PC-9 (cell line): ENCODE data around the gene VWDE. TPM values are rescaled to one million over a fixed set of nuclear protein-coding genes. Genes with fewer than 3 reads are reported as not detected.
A peak's percentile ranks its signal among the peaks of the same experiment; 100 is the strongest.

ENCODE experiments used
- BruUV-seq: library from RNA; stranded (reverse); fragments of 400-500 nt; replicated peaks from 2 replicates; lab custom pipeline; 2021; lab: Mats Ljungman, UMichigan
- CTCF ChIA-PET: fragments of 300-600 bp; sonication (Branson Sonifier 250); formaldehyde crosslinking; loops from one replicate; lab custom pipeline; 2022; ENCODE audit warnings: antibody characterized with exemption; lab: Charles Lee
- POLR2A ChIA-PET: fragments of 300-600 bp; sonication (Branson Sonifier 250); formaldehyde crosslinking; loops from one replicate; lab custom pipeline; 2022; ENCODE audit warnings: antibody characterized with exemption; ENCODE audit not compliant: unreplicated experiment; lab: Charles Lee
- DNase-seq, 2 experiments: peaks; one replicate each; pipeline versions ENCODE4 v3.0.0 to v3.0.0-alpha.2; 2015 to 2022; ENCODE audit warnings: mixed read lengths in 1 of 2
- H2AFZ ChIP-seq: fragments of 200-600 bp; sonication (generic); 2 replicates; pipeline ENCODE4 v1.8.1; 2017; ENCODE audit warnings: antibody characterized with exemption
- H3F3A ChIP-seq: fragments of 200-600 bp; sonication (generic); 2 replicates; pipeline ENCODE4 v1.8.1; 2017; ENCODE audit warnings: antibody characterized with exemption, mild to moderate bottlenecking, low read depth; ENCODE audit not compliant: insufficient read depth
- H3K27ac ChIP-seq: fragments of 200-600 bp; sonication (generic); 2 replicates; pipeline ENCODE4 v1.6.1; 2016; ENCODE audit warnings: mixed run types
- H3K27me3 ChIP-seq: fragments of 200-600 bp; sonication (generic); 2 replicates; pipeline ENCODE4 v1.6.1; 2016; ENCODE audit warnings: low read depth, mixed run types; ENCODE audit not compliant: insufficient read depth
- H3K36me3 ChIP-seq: fragments of 200-600 bp; sonication (generic); 2 replicates; pipeline ENCODE4 v1.6.1; 2016; ENCODE audit warnings: low read depth, mixed run types
- H3K4me1 ChIP-seq: fragments of 200-600 bp; sonication (generic); replicated peaks from 2 replicates; pipeline ENCODE4 v1.6.1; 2016; ENCODE audit warnings: mixed run types; ENCODE audit not compliant: insufficient read depth
- H3K4me2 ChIP-seq: fragments of 200-600 bp; sonication (generic); 2 replicates; pipeline ENCODE4 v1.6.1; 2017; ENCODE audit warnings: mixed run types
- H3K4me3 ChIP-seq: fragments of 200-600 bp; sonication (generic); 2 replicates; pipeline ENCODE4 v1.6.1; 2016; ENCODE audit warnings: mixed run types
- H3K79me2 ChIP-seq: fragments of 200-600 bp; sonication (generic); 2 replicates; pipeline ENCODE4 v1.6.1; 2017; ENCODE audit warnings: low read depth, mixed run types
- H3K9me2 ChIP-seq: fragments of 200-600 bp; sonication (generic); 2 replicates; pipeline ENCODE4 v1.8.1; 2017; ENCODE audit warnings: mild to moderate bottlenecking; ENCODE audit not compliant: insufficient read depth
- H3K9me3 ChIP-seq: fragments of 200-600 bp; sonication (generic); 2 replicates; pipeline ENCODE4 v1.8.1; 2016; ENCODE audit warnings: low read depth; ENCODE audit not compliant: insufficient read depth
- H4K20me1 ChIP-seq: fragments of 200-600 bp; sonication (generic); 2 replicates; pipeline ENCODE4 v1.8.1; 2017; ENCODE audit not compliant: insufficient read depth
- EZH2 ChIP-seq: fragments of 200-600 bp; sonication (generic); IDR thresholded peaks from 2 replicates; pipeline ENCODE4 v1.8.0; 2017; ENCODE audit warnings: antibody characterized with exemption, low read depth
- intact Hi-C: fragments of 100-400 bp; cut with micrococcal nuclease; formaldehyde crosslinking; loops from one replicate; pipeline ENCODE4 v1.10.0; 2022; ENCODE audit not compliant: unreplicated experiment
- total RNA-seq: library from RNA; stranded (reverse); gene quantifications from 2 replicates; pipeline ENCODE4 v1.2.3, GENCODE V29; 2021
- TF ChIP-seq, protein P1 (sequence below): fragments of 200-600 bp; sonication (generic); conservative IDR thresholded peaks from 2 replicates; pipeline ENCODE4 v1.6.1; 2017; ENCODE audit warnings: mixed run types, antibody characterized with exemption, mild to moderate bottlenecking, moderate library complexity

VWDE gene
- total RNA-seq, 1 experiment from 2014 or later, result 27.3 TPM

DNA sequence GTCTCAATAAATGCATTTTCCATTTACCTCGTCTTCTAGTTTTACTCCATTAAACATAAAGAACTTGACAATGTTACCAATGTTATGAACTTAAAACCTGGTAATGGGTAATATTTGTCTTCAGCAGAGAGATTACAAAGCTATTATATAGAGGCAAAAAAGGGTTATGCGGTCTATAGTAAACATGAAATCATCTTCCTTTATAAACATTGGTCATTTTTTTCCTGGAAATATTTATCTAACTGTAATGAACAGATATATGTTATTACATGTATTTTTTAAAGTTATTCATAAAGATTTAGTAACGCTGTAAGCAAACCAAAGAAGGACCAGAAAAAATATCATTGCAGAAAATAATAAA is 1.3 kb downstream of the VWDE start:
- Histone ChIP-seq H3K4me1 (peaks cover 30% of the 10 kb centered on the region), H3F3A (peaks cover 11% of the 10 kb centered on the region; the same call in 1 of the 2 replicates), H2AFZ (no peak overlapping the region), H3K36me3 (peaks cover 5% of the 10 kb centered on the region; the same call in 1 of the 2 replicates), H3K27me3 (no peaks in the 10 kb centered on the region), H3K4me3 (peak overlapping the region; percentile 97), H3K27ac (no peak overlapping the region), H3K4me2 (peak overlapping the region; percentile 79), H3K9me3 (0 out of 2 replicates have a peak, but pooled peaks cover 4% of the 10 kb centered on the region), H3K79me2 (peaks cover 59% of the 10 kb centered on the region), H3K9me2 (no peaks in the 10 kb centered on the region), H4K20me1 (no peaks in the 10 kb centered on the region)
- TF ChIP-seq, protein P1, sequence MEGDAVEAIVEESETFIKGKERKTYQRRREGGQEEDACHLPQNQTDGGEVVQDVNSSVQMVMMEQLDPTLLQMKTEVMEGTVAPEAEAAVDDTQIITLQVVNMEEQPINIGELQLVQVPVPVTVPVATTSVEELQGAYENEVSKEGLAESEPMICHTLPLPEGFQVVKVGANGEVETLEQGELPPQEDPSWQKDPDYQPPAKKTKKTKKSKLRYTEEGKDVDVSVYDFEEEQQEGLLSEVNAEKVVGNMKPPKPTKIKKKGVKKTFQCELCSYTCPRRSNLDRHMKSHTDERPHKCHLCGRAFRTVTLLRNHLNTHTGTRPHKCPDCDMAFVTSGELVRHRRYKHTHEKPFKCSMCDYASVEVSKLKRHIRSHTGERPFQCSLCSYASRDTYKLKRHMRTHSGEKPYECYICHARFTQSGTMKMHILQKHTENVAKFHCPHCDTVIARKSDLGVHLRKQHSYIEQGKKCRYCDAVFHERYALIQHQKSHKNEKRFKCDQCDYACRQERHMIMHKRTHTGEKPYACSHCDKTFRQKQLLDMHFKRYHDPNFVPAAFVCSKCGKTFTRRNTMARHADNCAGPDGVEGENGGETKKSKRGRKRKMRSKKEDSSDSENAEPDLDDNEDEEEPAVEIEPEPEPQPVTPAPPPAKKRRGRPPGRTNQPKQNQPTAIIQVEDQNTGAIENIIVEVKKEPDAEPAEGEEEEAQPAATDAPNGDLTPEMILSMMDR, result no peak
- no peak for TF ChIP-seq EZH2
- POLR2A ChIA-PET, result no interaction called here
- intact Hi-C loops, result no loop called here
- no TSS peak for BruUV-seq
- no peak for DNase-seq
- CTCF ChIA-PET, result no interaction called here

- no peak for DNase-seq
- no peak overlapping the region for H2AFZ ChIP-seq
- H4K20me1 ChIP-seq, result no peaks in the 10 kb centered on the region
- no peaks in the 10 kb centered on the region for H3K27me3 ChIP-seq
- intact Hi-C loops, result no loop called here
- peaks cover 30% of the 10 kb centered on the region for H3K4me1 ChIP-seq
- ChIA-PET CTCF (no interaction called here), POLR2A (no interaction called here)
- H3K79me2 ChIP-seq, result peaks cover 65% of the 10 kb centered on the region
- no peak for TF ChIP-seq EZH2
- TF ChIP-seq, protein P1, result no peak
- H3F3A ChIP-seq, result peaks cover 11% of the 10 kb centered on the region; the same call in 1 of the 2 replicates
- peak overlapping the region; percentile 79 for H3K4me2 ChIP-seq
- peak overlapping the region; percentile 97 for H3K4me3 ChIP-seq
- 0 out of 2 replicates have a peak, but pooled peaks cover 4% of the 10 kb centered on the region for H3K9me3 ChIP-seq
- H3K9me2 ChIP-seq, result no peaks in the 10 kb centered on the region
- no TSS peak for BruUV-seq
- peaks cover 5% of the 10 kb centered on the region; the same call in 1 of the 2 replicates for H3K36me3 ChIP-seq
- no peak overlapping the region for H3K27ac ChIP-seq
Observed at GRCh38 chr7:12401538-12402364, 1.9 kb downstream of the VWDE start.

DNA sequence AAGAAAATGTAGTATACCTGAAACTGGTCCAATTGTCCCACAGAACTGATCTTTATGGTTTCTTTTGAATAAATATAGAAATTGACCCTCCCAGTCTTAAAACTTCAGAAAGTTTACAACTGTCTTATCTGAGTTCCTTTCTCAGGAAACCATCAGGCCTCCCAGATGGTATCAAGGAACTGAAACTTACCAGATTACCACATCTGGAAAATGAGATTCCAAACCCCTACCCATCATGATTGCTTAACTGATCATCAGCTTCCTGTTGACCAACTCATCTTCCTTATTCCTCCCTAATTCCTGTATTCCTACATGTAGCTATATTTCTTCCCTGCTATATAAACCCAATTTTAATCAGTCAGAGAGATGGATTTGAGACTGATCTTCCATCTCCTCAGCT is 5.5 kb downstream of the VWDE start:
- H3K4me1 ChIP-seq, result peaks cover 24% of the 10 kb centered on the region
- peaks cover 5% of the 10 kb centered on the region; the same call in 1 of the 2 replicates for H3K36me3 ChIP-seq
- H3K9me2 ChIP-seq, result no peaks in the 10 kb centered on the region
- ChIA-PET CTCF (no interaction called here), POLR2A (no interaction called here)
- H3K4me2 ChIP-seq, result no peak overlapping the region
- no peak overlapping the region for H2AFZ ChIP-seq
- intact Hi-C loops, result no loop called here
- no peak overlapping the region for H3K27ac ChIP-seq
- H3K79me2 ChIP-seq, result peaks cover 76% of the 10 kb centered on the region
- H3F3A ChIP-seq, result peaks cover 2% of the 10 kb centered on the region
- 0 out of 2 replicates have a peak, but pooled peaks cover 4% of the 10 kb centered on the region for H3K9me3 ChIP-seq
- no peaks in the 10 kb centered on the region for H4K20me1 ChIP-seq
- H3K4me3 ChIP-seq, result no peak overlapping the region
- TF ChIP-seq, protein P1, result no peak
- TF ChIP-seq EZH2, result no peak
- H3K27me3 ChIP-seq, result no peaks in the 10 kb centered on the region
- DNase-seq, result no peak
- BruUV-seq, result no TSS peak
